SIG-M5 (cell line): ENCODE results near the gene SRR.
A peak's percentile ranks its signal among the peaks of the same experiment; 100 is the strongest.
"Not testable (repeated sequence)": the region's sequence is repeated elsewhere in the genome, so short reads cannot be mapped to it uniquely, and the experiment has no call there.

Experiments
- DNase-seq: peaks from one replicate; lab custom pipeline; 2025; lab: John Stamatoyannopoulos, UW

Gene SRR, protein sequence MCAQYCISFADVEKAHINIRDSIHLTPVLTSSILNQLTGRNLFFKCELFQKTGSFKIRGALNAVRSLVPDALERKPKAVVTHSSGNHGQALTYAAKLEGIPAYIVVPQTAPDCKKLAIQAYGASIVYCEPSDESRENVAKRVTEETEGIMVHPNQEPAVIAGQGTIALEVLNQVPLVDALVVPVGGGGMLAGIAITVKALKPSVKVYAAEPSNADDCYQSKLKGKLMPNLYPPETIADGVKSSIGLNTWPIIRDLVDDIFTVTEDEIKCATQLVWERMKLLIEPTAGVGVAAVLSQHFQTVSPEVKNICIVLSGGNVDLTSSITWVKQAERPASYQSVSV

DNA sequence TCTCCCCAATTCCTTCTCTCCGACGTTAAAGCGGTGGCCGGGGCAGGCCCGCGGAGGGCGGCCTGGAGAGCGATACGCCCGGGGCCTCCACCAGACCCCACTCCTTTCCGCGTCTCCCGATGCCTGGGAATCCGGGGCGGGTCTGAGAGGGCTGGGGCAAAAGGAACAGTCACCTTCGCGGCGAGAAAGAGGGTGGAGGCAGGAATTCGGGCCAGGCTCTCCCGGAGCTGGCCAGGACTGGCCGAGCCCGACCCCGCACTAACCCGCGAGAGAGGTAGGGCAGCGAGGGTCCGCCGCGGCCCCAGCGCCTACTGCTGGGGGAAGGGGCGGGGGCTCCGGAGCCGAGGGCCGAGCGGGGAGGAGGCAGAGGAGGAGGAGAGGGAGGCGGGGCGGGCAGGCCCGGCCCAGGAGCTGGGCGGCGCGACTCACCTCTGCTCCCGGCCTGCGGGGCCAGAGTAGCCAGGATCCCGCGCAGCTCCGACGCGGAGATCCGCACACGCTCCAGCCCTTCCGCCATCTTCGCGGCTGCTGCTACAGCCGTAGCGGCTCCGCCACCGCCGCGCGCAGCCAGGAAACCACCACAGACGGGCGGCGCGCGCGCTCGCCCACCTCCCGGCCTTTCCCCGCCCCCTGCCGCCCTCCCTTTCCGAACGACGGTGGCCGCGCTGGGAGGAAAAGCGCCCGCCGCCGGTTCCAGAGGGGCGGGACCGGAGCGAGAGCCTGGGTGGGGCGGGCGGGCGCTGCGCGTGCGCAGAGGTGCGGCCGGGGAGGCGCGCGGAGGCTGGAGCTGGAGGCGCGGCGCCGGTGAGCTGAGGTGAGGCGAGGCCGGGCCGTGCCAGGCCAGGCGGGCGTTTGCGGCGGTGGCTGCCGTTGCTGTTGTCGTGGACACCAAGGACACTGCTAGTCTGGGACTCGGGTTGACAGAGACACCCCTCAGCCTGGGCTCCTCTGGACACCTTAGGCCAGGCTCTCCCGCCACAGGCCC lies at the start of gene SRR, which contains the start of gene SMG6:
Gene SRR, plus strand, starts transcription at position 747 of the 985 bp plus-strand sequence. CDS start 11,611 bp downstream, outside the sequence.
Gene SMG6, minus strand, starts transcription at position 582 of the 985 bp plus-strand sequence. Its CDS starts 65 bp downstream, at position 517.
- DNase-seq, result no peak

DNA sequence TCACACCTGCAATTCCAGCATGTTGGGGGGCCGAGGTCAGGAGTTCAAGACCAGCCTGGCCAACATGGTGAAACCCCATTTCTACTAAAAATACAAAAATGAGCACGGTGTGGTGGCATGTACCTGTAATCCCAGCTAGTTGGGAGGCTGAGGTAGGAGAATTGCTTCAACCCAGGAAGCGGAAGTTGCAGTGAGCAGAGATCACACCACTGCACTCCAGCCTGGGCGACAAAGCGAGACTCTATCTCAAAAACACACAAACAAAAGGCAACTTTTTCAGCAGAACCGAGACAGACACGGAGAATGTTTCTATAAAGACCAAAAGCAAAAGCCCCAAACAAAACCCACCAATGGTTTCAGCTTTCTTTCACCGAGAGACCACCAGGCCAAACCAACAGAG lies 44.9 kb upstream of the SRR start:
- not testable (repeated sequence) for DNase-seq

DNA sequence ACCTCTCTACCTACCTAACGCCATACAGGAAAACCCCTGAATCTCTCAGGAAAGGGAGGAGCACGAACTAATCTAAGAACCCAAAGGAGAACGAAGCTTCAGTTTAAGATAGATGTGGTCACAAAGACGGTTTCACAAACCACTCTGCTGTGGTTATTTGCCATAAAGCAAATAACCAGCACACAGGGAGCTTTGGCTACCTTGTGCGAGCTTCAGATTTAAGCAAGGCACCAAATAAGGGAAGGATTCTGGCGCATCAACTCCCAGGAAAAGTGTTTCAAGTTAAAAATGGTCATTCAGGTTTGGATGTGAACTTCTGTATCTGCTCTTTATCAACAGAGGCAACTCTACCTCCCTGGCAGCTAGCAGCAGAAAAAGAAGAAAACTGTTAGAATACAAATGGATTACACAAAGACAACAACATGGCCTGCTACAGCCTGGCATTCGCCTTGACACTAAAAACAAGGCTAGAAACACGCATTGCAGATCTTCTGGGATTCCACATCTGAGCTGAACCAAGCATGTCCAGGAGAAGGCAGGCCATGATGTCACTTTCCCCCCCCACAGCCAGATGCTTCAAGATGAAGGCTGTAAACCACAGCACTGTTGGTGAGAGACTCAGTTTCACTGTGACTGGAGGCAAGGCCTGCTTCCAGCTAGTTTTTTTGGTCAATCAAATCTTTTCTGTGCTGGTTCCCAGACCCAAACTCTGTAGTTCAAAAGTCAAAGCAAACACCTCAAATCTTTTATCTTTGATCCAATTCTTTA lies 43.8 kb upstream of the SRR start:
- no peak for DNase-seq

DNA sequence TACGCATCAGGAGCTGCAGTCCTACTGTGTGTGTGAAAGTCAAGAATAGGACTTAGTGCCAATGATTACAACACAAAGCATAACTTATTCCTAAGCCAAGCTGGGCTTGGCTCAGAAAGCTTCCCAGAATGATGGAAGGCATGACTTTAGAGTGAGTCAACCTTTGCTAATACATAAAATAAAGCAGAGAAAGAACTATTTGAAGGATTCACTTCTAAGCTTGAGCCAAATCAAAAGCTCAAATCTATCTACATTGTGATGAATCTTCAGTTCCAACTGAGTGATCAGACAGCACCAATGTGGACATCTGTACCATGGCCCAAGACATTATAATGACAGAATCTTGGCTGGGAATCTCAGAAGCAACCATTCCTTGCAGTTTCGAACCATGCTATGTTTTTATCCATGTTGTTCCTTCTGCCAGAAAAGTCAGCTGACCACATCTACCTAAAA lies 41.6 kb upstream of the SRR start:
- DNase-seq, result no peak

GRCh38 chr17:2263183-2264066 lies 40.3 kb upstream of the SRR start:
- no peak for DNase-seq

DNA sequence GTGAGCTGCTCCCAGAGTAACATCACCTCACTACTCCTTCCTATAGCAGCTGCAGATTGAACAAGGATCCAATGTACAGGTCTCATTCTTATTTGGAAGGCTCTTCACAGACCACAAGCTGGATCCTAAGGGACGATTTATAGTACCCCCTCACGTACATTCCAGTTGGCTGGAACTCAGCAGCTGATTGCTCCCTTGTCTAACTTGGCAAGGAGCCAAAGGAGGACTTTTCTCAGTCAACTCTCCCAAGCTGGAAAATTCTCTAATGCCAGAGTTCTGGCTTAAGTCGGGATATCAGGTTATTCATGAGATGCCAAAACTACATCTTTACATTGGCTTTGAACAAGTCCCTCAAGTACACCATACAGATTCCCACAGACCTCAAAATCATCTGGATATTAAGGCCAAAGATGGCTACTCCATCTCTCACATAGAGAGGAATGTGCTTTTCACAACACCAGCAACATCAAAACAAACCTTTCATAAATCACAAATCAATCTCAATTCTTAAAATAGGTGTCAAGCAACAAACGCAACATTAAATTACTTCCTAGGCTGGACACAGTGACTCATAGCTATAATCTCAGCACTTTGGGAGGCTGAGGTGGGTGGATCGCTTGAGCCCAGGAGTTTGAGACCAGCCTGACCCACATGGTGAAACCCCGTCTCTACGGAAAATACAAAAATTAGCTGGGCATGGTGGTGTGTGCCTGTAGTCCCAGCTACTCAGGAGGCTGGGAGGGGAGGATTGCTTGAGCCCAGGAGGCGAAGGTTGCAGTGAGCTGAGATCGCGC lies 39.5 kb upstream of the SRR start:
- DNase-seq, result no peak

DNA sequence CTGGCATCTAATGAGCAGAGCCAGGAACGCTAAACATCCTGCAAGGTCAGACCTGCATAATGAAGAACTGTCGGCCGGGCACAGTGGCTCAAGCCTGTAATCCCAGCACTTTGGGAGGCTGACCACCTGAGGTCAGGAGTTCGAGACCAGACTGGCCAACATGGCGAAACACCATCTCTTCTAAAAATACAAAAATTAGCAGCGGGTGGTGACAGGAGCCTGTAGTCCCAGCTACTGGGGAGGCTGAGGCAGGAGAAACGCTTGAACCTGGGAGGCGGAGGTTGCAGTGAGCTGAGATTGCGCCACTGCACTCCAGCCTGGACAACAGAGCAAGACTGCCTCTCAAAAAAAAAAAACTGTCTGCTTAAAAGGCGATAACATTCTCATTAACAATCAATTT lies 38.6 kb upstream of the SRR start:
- not testable (repeated sequence) for DNase-seq

- no peak for DNase-seq
These were observed 37.5 kb upstream of the SRR start for GRCh38 chr17:2266045-2266864.

DNA sequence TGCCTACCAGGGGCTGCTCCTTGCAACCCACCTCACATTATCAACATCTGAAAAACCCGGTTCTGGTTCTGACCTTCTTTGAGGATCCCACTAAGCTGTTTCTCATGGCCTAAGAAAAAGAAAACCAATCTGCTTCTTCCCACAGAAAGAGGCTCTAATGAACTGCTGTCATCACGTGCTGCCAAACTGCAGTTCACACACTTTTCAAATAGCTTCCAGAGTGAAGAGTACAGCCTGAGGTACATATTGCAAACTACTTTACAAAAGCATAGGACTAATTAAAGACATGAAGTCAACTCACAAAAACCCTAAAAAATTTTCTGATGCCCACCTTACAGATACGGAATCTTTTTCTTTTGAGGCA lies 36.9 kb upstream of the SRR start:
- DNase-seq, result no peak

DNA sequence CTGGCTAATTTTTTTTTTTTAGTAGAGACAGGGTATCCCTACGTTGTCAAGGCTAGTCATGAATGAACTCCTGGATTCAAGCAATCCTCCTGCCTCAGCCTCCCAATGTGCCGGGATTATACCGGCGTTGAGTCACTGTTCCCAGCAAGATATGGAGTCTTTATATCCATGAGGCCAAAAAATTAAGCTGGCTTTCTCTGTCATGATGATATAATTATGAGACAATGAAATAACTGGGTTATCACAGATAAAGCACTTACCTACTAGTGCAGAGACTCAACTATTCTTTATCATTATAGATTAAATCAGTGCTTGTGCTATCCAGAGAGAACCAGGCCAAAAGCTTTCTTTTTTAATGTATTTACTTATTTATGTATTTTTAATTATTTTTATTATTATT lies 36.4 kb upstream of the SRR start:
- no peak for DNase-seq

- DNase-seq, result no peak
These were observed 31.6 kb upstream of the SRR start for GRCh38 chr17:2271985-2272702.

DNA sequence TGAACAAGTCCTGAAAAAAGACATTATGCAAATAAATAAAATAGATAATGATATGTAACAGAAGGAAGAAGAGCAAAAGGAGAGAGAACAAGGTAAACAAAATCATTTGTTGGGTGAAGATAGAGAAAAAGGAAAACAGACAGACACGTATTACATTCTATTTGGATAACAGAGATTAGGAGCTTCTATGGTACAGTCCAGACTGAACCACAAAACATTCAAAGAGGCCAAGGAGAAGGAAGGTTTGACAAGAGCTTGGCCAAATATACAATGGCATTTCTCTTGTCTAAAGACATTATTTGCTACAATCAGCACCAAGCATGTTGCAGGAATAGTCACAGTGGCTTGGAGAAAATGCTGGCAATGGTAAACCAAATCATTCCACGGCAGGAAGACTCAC lies 29.3 kb upstream of the SRR start:
- no peak for DNase-seq

DNA sequence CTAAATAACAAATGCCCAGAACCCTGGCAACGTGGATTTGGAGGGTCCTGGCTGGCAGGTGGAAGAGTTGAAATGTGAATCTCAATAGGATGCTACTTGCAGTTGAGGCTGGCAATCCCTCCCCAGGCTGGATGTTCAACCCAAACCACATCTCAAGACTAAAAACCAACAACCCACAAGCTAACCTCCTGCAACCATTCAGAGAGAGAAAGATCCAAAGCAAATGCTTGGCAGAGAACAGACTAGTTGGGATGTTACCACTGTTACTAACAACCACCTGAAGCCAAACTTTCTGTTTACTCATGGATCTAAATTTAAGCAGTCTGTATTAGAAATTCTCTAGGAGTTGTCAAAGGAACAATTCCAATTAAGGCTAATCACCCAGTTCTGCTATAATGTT lies 28.0 kb upstream of the SRR start:
- DNase-seq, result no peak

GRCh38 chr17:2277429-2278170 lies 26.1 kb upstream of the SRR start:
- DNase-seq, result no peak

DNA sequence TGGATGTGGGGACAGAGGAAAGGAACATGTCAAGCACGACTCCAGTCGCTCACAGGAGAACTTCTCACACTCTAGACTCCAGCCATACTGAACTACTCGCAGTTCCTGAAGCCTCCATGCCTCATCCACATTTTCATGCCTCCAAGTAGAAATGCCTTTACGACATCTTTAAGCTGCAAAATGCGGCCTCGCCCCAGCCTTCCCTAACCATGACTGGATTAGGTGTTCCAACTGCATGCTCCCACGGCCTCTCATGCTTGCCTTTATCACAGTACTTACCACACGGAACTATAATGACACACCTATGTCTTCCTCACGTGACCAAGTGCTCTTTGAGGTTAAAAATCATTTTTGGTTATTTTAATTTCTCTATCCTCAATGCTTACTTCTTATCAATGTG lies 24.0 kb upstream of the SRR start:
- no peak for DNase-seq

DNA sequence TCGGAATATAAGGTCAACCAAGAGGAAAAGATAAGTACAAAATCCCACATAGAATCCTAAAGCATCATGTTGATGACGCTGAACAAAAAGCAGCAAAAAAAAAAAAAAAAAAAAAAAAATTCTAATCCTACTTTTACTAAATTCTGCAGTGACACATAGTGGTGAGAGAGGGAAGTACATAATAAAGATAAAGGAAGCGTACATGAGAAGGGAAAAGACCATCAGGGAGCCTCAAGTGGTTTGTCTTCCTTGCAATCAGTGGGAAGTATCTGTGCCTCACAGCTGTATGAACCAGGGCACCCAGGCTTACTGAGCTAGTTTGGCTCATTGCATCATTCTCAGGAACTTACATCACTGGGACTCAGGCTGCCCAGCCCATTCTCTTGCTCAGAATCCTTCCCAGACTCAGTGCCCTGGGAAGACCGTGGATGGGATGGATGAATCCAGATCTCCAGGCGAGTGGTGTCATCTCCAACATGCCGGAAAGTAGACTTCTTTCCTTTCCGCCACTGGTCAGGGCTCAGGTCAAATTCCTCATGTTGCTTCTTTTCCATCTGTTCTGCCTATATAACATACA lies 21.4 kb upstream of the SRR start:
- DNase-seq, result peak; percentile 65

DNA sequence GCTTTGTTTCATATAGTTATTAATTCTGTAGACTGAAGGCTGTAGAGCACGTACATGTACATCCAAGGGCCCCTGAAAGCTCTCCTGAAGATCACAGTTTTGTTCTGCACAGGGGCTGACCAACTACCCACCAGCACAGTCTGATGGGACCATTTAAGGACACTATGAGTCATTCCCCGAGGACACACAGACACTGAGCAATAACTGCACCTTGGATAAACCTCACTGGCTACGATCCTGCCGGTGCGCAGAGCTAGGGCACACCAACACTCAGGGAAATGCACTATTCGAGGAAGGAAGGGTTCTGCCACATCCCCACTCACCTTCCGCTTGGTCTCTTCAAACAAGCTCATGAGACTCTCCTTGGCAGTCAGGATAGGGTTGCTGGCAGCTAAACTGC lies 20.4 kb upstream of the SRR start:
- DNase-seq, result no peak
